Subcutaneous adipose tissue (tissue), 4 donors: ENCODE results near the gene IQGAP2. TPM values are rescaled to one million over a fixed set of nuclear protein-coding genes. Genes with fewer than 3 reads are reported as not detected.

Source experiments
- CTCF ChIP-seq: fragments of 450-650 bp; IDR thresholded peaks from one replicate; pipeline ENCODE4 v1.5.1; 2016; ENCODE audit warnings: low read depth, mild to moderate bottlenecking, control low read depth, antibody characterized with exemption, moderate library complexity
- total RNA-seq, 4 donors: library from RNA; depleted of rRNA; stranded (reverse); fragments of >200 nt; gene quantifications; one replicate each; pipeline ENCODE4 v1.1.0, GENCODE V29; 2016

The IQGAP2 gene
- total RNA-seq, 4 donors from 2014 or later = 16.8 to 119 (median 57.0) TPM

- TF ChIP-seq CTCF = no peak
Measured at GRCh38 chr5:76690037-76690679, 287.1 kb downstream of the IQGAP2 start.

- TF ChIP-seq CTCF = no peak
Measured at GRCh38 chr5:76690704-76691466, 287.8 kb downstream of the IQGAP2 start.

- TF ChIP-seq CTCF = no peak
Measured at GRCh38 chr5:76691467-76692273, 288.6 kb downstream of the IQGAP2 start.

- no peak for TF ChIP-seq CTCF
Measured at GRCh38 chr5:76692274-76692540, 289.1 kb downstream of the IQGAP2 start.

- TF ChIP-seq CTCF = no peak
Measured at GRCh38 chr5:76692651-76693050, 289.6 kb downstream of the IQGAP2 start.

- TF ChIP-seq CTCF = no peak
Measured at GRCh38 chr5:76693141-76693540, 290.1 kb downstream of the IQGAP2 start.

GRCh38 chr5:76694317-76694716 lies 291.2 kb downstream of the IQGAP2 start:
- TF ChIP-seq CTCF = no peak
